Superior temporal gyrus (tissue), 1 donor: Measurements from ENCODE around the gene CELSR2.
A peak's percentile ranks its signal among the peaks of the same experiment; 100 is the strongest.
"Not testable (repeated sequence)": the region's sequence is repeated elsewhere in the genome, so short reads cannot be mapped to it uniquely, and the experiment has no call there.

ENCODE experiments used
- DNase-seq: peaks from one replicate; pipeline ENCODE4 v3.0.0-alpha.2; 2016; ENCODE audit errors: extremely low spot score

CELSR2 gene

DNA sequence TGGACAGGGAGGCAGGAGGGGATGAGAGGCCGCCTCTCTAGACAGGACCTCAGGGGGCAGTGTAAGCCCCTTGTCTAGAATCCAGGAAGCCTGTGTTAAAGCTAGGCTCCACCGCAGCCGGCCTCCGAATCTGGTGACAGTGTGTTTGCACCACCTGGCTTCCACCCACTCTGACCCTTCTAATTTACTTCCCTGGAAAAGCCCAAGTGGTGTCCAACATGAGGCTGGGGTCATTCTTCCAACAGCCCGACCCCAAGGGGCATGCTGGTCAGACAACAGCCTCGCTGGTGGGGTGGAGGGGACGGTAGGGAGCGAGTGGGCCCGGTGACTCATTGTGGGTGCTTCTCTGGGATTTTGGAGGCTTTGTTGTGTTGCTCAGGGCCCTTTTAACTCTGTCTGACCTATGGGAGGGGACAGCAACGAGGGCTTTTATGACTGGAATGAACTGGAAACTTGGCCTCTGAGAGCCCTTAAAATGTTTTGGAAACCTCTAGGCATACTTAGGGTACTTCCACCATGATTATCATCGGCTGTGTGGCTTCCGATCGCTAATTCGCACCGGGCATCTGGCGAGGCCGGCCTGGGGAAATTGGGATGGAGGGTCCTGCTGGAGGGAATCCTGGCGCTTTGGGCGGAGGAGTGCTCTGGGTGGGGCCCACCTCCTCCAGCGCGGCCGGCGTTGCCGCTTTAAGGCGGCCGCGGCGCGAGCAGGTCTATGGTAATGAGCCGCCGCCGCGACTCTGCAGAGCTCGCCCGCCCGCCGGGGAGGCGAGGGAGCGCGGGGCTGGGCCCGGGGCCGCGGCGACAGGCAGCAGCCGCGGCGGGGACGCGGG lies at the start of gene CELSR2:
CELSR2 (plus strand) TSS at position 743 of the 833 bp plus-strand sequence. CDS start 541 bp downstream, outside the sequence.
- peak; percentile 75 for DNase-seq

GRCh38 chr1:109199710-109200109 lies 49.6 kb upstream of the CELSR2 start:
- DNase-seq = no peak

- peak; percentile 84 for DNase-seq
Measured at GRCh38 chr1:109201123-109201703, 48.1 kb upstream of the CELSR2 start.

GRCh38 chr1:109204484-109204883 lies 44.9 kb upstream of the CELSR2 start:
- no peak for DNase-seq

- DNase-seq = no peak
Measured at GRCh38 chr1:109206339-109206738, 43.0 kb upstream of the CELSR2 start.

GRCh38 chr1:109207467-109208103 lies 41.8 kb upstream of the CELSR2 start:
- no peak for DNase-seq

DNA sequence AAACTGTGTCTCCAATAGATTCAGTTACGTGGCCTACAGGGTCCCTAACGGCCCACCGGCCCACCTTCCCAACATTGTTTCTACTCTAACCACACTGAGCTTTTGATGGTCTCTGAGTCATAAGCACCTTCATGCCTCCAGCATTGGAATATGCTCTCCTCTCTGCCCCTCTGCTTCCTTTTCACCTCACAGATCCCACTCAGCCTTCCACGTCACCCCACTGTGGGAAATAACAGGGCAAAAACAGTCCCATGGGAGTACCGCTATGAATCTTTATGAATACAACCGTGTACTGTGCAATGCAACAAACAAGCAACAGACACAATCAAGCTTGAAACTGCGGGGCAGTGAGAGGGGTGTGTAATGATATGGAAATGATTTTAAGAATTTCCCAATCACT lies 40.9 kb upstream of the CELSR2 start:
- no peak for DNase-seq

DNA sequence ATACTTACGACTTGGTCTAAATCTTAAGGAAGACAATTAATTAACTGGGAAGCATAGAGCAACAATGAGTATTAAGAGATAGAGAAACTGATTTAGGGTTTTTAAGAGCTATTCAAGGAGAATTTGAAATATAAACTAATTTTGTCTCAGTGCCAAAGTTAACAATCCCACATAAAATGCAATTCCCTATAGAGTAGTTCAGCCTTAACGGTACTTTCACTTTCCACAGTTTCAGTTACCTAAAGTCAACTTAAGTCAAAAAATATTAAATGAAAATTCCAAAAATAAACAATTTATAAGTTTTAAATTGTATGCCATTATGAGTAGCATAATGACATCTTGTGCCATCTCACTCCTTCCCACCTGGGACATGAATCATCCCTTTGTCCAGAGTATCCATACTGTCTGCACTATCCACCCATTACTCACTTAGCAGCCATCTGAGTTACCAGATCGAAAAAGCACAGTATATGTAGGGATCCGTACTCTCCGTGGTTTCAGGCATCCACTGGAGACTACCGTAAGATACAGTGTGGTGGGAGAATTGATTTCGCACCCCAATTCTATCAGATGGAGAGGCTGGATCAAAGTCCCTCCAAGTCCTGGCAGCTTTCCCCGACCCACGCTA lies 40.4 kb upstream of the CELSR2 start:
- DNase-seq = no peak

DNA sequence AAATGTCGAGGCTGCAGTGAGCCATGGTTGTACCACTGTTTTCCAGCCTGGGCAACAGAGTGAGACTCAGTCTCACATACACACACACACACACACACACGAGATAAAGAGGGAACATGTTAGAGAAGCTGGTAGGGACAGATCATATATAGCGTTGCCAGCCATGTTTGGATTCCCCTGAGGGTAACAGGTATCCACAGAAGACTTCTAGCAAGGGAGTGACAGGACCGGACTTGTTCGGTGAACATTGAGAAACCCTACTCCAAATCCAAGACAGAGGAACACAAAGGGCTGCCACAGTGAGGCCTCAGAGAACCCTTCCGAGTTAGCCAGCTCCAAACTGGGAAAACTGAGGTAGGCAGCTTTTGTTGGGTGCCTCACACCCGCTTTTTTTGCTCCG lies 39.3 kb upstream of the CELSR2 start:
- no peak for DNase-seq

DNA sequence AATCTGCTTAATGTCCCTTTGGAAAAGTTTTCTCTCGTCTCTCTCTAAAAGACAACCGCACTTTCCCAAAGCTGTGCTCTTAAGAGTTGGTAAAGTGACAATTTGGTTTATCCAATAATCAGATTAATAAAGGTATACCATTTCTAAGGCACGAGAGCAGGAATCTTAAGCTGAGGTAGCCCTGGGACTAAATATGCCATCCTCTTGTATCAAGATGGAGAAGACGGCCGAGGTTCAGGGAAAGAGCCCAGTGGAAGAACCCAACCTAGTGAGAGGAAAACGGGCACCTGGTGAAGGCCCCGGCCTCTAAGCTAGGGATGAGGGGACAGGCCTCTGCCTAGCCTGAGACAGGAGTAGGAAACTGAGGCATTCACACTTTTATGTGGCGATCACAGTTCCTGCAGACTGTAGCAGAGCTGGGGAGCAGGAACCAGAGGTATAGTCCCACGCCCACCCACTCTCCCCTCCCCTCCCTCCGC lies 36.0 kb upstream of the CELSR2 start:
- no peak for DNase-seq

DNA sequence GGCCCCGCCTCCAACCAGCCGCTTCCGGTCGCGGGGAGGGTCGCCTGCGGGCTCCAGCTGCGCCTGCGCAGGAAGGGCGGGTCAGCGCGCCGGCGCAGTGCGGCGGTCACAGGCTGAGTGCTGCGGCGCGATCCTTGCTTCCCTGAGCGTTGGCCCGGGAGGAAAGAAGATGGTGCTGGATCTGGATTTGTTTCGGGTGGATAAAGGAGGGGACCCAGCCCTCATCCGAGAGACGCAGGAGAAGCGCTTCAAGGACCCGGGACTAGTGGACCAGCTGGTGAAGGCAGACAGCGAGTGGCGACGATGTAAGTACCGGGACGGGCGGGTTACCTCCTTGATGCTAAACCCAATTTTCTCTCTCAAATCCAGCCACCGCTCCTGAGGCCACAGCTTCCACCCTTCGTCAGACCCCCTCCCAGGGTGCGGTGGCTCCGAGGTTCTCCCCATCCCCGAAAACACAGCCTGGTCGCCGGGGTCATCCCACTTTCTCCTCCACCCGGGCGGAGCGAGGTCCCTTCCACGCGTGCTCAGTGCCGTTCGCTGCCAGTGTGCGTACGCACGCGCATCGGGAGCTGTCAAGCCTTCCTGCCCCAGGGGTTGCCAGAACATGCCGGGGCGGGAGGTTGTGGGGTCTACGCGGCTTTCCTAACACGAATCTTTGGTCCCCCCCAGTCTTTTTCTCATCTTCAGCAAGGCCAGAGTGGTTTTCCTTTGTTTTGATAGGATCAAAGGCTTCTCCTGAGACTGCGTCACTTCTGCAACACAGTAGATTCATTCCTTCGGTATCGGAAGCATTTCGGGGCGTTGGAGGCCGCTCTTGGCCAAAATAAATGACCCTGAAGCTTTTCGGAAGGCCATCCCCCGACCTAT lies 35.3 kb upstream of the CELSR2 start, which contains the start of gene SARS1:
SARS1 (plus strand) TSS at position 95 of the 870 bp plus-strand sequence; CDS start at position 170, 75 bp downstream.
- peak; percentile 93 for DNase-seq

GRCh38 chr1:109214695-109215623 lies 34.4 kb upstream of the CELSR2 start:
- DNase-seq = peak; percentile 47

- no peak for DNase-seq
Measured at GRCh38 chr1:109216662-109217061, 32.7 kb upstream of the CELSR2 start.

DNA sequence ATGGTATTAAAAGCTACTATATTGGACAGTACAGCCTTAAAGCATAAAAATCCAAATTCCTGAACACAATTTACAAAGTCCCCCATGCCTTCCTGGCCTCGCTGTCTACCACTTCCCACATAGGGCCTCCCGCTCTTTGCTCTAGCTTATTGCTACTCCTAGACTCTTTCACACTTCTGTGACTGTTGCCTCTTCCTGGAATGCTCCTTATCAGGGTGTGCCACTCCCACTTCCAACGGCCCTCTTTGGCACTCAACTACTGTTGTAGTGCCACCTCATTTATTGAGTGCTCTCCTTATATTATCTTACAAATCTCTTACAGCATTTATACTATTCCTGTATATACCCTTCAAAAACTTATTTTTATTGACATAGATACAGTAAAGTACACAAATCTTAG lies 30.8 kb upstream of the CELSR2 start:
- DNase-seq = no peak

DNA sequence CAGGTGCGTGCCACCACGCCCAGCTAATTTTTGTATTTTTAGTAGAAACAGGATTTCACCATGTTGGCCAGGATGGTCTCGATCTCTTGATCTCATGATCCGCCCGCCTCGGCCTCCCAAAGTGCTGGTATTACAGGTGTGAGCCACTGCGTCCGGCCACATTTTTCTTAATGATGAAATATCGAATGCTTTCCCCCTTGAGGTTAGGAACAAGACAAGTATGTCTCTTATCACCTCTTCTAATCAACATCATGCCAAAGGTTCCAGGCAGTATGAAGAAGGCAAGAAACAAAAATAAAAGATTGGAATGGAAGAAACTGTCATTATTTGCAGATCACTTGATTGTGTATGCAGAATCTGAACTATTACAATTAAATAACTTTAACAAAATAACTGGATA lies 28.1 kb upstream of the CELSR2 start:
- not testable (repeated sequence) for DNase-seq

DNA sequence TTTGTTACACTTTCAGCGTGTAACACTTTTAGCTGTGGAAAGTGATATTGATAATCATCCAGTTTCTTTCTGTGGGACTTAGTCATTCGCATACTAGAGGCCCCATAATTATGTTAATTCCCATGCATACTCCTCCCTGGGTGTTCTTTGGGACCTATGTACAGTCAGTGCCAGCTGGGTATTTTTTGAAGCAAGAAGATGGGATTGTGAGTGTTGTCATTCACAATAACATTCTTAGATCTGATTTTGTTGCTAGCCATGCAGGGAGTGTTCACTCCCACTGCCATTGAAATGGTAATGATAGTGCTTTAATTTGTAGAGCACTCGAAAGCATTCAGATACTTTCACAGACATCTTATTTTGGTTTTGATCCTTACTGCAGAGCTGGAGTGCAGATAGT lies 24.0 kb upstream of the CELSR2 start:
- no peak for DNase-seq

DNA sequence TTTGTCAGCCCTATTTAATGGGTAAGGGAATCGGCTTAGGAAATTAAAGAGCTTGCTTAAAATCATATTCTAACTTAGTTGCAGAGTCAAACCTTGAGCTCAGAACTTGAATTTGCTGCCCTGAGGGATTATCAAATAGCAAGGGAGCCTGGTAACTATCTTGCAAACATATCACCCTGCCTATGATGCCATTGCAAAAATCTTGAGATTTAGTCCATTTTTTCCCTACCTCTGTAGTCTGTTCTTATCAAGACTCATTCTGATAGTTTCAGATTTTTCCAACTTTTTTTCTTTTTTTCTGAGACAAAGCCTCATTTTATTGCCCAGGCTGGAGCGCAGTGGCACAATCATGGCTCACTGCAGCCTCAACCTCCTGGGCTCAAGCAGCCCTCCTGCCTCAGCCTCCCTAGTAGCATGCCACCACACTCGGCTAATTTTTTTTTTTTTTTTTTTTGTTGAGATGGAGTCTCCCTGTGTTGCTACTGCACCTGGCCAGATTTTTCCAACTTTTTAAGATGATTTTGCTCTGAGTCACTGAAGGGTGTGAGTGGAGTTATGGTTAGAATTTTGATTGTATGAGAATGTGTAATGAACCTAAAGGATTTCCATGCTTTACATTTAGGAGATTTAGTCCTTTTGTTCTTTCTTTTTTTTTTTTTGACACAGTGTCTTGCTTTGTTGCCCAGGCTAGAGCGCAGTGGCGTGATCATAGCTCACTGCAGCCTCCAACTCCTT lies 23.5 kb upstream of the CELSR2 start:
- DNase-seq = no peak

DNA sequence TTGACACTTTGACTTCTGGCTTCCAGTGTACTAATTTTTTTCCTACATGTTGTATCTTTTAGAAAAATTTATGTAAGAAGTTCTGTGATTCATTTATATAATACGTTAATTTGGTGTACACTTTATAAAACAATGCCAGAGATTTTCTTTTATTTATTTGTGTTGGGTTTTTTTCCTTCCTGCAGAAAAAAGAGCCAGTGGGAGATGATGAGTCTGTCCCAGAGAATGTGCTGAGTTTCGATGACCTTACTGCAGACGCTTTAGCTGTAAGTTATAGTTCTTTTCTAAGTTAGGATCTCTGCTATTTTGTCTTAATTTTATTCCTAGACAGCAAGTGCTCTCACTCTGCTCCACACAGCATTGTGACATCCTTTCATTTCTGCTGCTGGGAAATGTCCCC lies 21.2 kb upstream of the CELSR2 start:
- DNase-seq = no peak

DNA sequence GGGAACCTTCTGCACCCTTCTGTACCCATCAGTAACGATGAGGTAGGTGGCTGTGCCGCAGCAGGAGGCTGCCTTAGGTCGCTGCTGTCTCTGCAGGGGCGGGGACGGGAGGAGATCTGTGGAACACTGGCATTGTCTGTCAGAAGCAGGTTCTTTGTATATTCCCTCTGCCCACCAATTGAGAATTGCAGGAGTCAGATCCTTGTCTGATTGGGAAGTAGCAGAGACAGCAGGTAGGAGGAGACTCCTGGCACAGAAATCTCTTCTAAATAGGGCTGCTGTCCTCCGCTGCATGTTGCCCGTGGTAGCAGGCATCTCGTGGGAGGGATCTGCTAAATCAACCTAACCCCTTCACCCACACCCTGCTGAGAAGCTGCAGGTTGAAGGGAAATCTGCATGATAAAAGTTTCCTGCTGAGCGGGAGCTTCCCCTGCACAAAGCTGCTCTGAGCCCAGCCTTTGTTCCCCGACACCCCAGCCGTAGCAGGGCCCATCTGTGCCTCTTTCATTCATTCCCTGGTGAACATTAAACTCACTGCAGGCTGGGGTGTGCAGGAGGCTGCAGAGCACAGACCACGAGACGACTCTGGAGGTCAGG lies 19.7 kb upstream of the CELSR2 start:
- DNase-seq = peak; percentile 40
